T-helper 17 cell (primary cell): Measurements from ENCODE around the gene SMIM13. TPM values are rescaled to one million over a fixed set of nuclear protein-coding genes. Genes with fewer than 3 reads are reported as not detected.

ENCODE experiments used
- ATAC-seq: fragments of 150-1000 bp; cut with Tn5 transposase; 2 replicates; pipeline ENCODE4 v1.10.0; 2021; ENCODE audit warnings: mild to moderate bottlenecking, moderate library complexity
- DNase-seq, 3 donors: peaks; one replicate each; pipeline versions ENCODE4 v3.0.0 to v3.0.0-alpha.2; 2020 to 2021
- H3K9me3 ChIP-seq: one replicate; pipeline ENCODE4 v1.7.0; 2013; ENCODE audit warnings: low read length, mild to moderate bottlenecking; ENCODE audit not compliant: control insufficient read depth, poor library complexity, severe bottlenecking
- H3K27ac Mint-ChIP-seq: one replicate; pipeline ENCODE4 v1.8.0; 2022; ENCODE audit warnings: mild to moderate bottlenecking, moderate library complexity, mixed read lengths
- H3K27me3 Mint-ChIP-seq: one replicate; pipeline ENCODE4 v1.8.0; 2022; ENCODE audit warnings: mixed read lengths
- H3K36me3 Mint-ChIP-seq: one replicate; pipeline ENCODE4 v1.8.0; 2022; ENCODE audit warnings: low read depth, mixed read lengths
- H3K4me1 Mint-ChIP-seq: one replicate; pipeline ENCODE4 v1.8.0; 2022; ENCODE audit warnings: mild to moderate bottlenecking, mixed read lengths
- H3K4me3 Mint-ChIP-seq: one replicate; pipeline ENCODE4 v1.8.0; 2022; ENCODE audit warnings: mild to moderate bottlenecking, moderate library complexity, mixed read lengths
- total RNA-seq, 4 donors: library from RNA in 2 of 4; stranded (reverse) in 2 of 4; gene quantifications; one replicate each; pipeline ENCODE4 v1.2.3 and lab custom pipeline; 2022 to 2026

The SMIM13 gene
- total RNA-seq, 2 donors from 2014 or later = 7.5 to 10.1 TPM

DNA sequence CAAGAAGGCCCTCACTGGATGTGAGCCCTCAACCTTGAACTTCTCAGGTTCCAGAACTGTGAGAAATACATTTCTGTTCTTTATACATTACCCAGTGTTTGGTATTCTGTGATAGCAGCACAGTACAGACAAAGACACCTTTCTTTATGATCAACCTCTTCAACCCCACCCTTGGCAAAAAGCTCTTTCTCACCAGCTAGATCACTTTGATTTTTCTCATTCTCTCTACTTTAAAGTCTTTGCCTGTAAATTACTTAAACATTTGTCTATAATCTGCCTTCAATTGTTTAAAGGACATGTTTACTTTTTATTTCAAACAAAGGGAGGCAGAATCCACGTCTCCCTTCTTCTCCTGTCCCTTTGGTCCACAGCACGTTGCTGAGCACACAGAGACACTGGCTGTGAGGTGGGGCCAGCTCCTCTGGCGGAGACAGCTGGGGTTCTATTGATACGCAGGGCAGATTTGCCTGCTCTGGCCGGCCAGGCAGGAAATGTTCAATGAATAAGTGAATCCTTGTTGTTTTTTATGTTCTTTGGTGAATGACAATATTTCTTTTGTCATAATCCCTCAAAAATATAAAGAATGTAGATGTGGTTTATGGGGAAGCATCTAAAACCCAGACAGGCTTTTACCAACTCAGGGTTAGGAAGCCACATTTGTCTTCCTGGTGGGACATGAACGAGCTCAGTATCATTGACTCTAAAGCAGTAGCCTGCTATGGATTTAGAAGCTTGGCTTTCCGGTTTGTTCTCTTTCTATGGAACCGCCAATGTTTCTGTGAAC lies 86.0 kb downstream of the SMIM13 start:
- Mint-ChIP-seq H3K27me3 (no peaks in the 10 kb centered on the region), H3K36me3 (no peaks in the 10 kb centered on the region), H3K4me1 (peaks cover 3% of the 10 kb centered on the region), H3K27ac (no peak overlapping the region), H3K4me3 (no peak overlapping the region)
- ATAC-seq (no peak), DNase-seq (no peak)
- no peaks in the 10 kb centered on the region for H3K9me3 ChIP-seq

GRCh38 chr6:11181478-11182136 lies 88.0 kb downstream of the SMIM13 start:
- no peaks in the 10 kb centered on the region for H3K9me3 ChIP-seq
- Mint-ChIP-seq H3K36me3 (no peaks in the 10 kb centered on the region), H3K27me3 (no peaks in the 10 kb centered on the region), H3K4me3 (no peak overlapping the region), H3K4me1 (no peaks in the 10 kb centered on the region), H3K27ac (peak overlapping the region; percentile 16)
- ATAC-seq (no peak), DNase-seq (no peak)

- ATAC-seq (no peak), DNase-seq (no peak)
- H3K4me3 Mint-ChIP-seq = no peak overlapping the region
- peaks cover 16% of the 10 kb centered on the region for H3K36me3 Mint-ChIP-seq
- no peaks in the 10 kb centered on the region for H3K27me3 Mint-ChIP-seq
- H3K27ac Mint-ChIP-seq = no peak overlapping the region
- H3K9me3 ChIP-seq = no peaks in the 10 kb centered on the region
- H3K4me1 Mint-ChIP-seq = no peaks in the 10 kb centered on the region
Measured at GRCh38 chr6:11183761-11184362, 90.2 kb downstream of the SMIM13 start.

GRCh38 chr6:11185204-11185842 lies 91.7 kb downstream of the SMIM13 start:
- H3K27ac Mint-ChIP-seq = no peak overlapping the region
- DNase-seq = no peak
- peaks cover 17% of the 10 kb centered on the region for H3K36me3 Mint-ChIP-seq
- no peaks in the 10 kb centered on the region for H3K9me3 ChIP-seq
- no peak overlapping the region for H3K4me3 Mint-ChIP-seq
- no peak for ATAC-seq
- no peaks in the 10 kb centered on the region for H3K27me3 Mint-ChIP-seq
- no peaks in the 10 kb centered on the region for H3K4me1 Mint-ChIP-seq

- H3K27ac Mint-ChIP-seq = no peak overlapping the region
- ATAC-seq (no peak), DNase-seq (no peak)
- no peaks in the 10 kb centered on the region for H3K9me3 ChIP-seq
- no peak overlapping the region for H3K4me3 Mint-ChIP-seq
- peaks cover 23% of the 10 kb centered on the region for H3K36me3 Mint-ChIP-seq
- H3K4me1 Mint-ChIP-seq = no peaks in the 10 kb centered on the region
- no peaks in the 10 kb centered on the region for H3K27me3 Mint-ChIP-seq
Measured at GRCh38 chr6:11187301-11187700, 93.7 kb downstream of the SMIM13 start.

Other genes with a start within 250 kb of the SMIM13 start
- gene GCM2, start 211.8 kb upstream of the SMIM13 start, total RNA-seq = not detected
- not detected for gene SYCP2L, start 206.8 kb upstream of the SMIM13 start, total RNA-seq
- not detected for gene ELOVL2, start 49.5 kb upstream of the SMIM13 start, total RNA-seq
- gene ERVFRD-1, start 17.9 kb downstream of the SMIM13 start, total RNA-seq = not detected
- gene NEDD9, start 138.8 kb downstream of the SMIM13 start, total RNA-seq = 10 to 100 TPM; 63.5 to 64.9 TPM